Measurements from ENCODE around the gene SIL1. TPM values are rescaled to one million over a fixed set of nuclear protein-coding genes. Genes with fewer than 3 reads are reported as not detected.

The SIL1 gene
- total RNA-seq, 1 donor from 2014 or later: 41.6 TPM

- Histone ChIP-seq H3K27me3 (ENCODE audit: insufficient read depth, low read length) (no peaks in the 10 kb centered on the region), H3K9me3 (ENCODE audit: insufficient read depth, low read depth, low read length) (no peaks in the 10 kb centered on the region), H2AFZ (ENCODE audit: low read depth, low read length) (no peak overlapping the region), H3K4me3 (ENCODE audit: insufficient read depth, low read depth, low read length) (no peak overlapping the region), H4K20me1 (ENCODE audit: insufficient read depth, low read length) (peaks cover 13% of the 10 kb centered on the region), H3K4me1 (ENCODE audit: insufficient read depth, low read length) (peaks cover 6% of the 10 kb centered on the region), H3K9ac (ENCODE audit: low read length) (no peak overlapping the region), H3K36me3 (ENCODE audit: insufficient read depth, low read length) (no peaks in the 10 kb centered on the region), H3K79me2 (ENCODE audit: insufficient read depth, low read length) (no peaks in the 10 kb centered on the region), H3K27ac (ENCODE audit: low read depth, low read length) (no peak overlapping the region), H3K4me2 (ENCODE audit: low read length) (no peak overlapping the region)
- no peak for FAIRE-seq
- DNase-seq (ENCODE audit: low read depth): no peak
- no peak for TF ChIP-seq CTCF (IDR thresholded peaks at IDR 0.05; ENCODE audit: insufficient read depth, low read depth, low read length)
- TF ChIP-seq EZH2 (IDR thresholded peaks at IDR 0.05; ENCODE audit: insufficient read depth, low read length): no peak
- H3K9me3 Mint-ChIP-seq (ENCODE audit: unreplicated experiment): peaks cover 3% of the 10 kb centered on the region
- H3K36me3 Mint-ChIP-seq (ENCODE audit: low read depth, unreplicated experiment): peaks cover 6% of the 10 kb centered on the region
- H3K4me1 Mint-ChIP-seq (ENCODE audit: low read depth, unreplicated experiment): peaks cover 6% of the 10 kb centered on the region
- H3K27ac Mint-ChIP-seq (ENCODE audit: unreplicated experiment): no peak overlapping the region
- H3K4me3 Mint-ChIP-seq (ENCODE audit: unreplicated experiment): no peak overlapping the region
- H3K27me3 Mint-ChIP-seq (ENCODE audit: low read depth, unreplicated experiment): peaks cover 2% of the 10 kb centered on the region
These were observed 110.1 kb downstream of the SIL1 start for GRCh38 chr5:139088024-139088423.

- Mint-ChIP-seq H3K27ac (ENCODE audit: unreplicated experiment) (no peak overlapping the region), H3K4me1 (ENCODE audit: low read depth, unreplicated experiment) (peaks cover 9% of the 10 kb centered on the region), H3K9me3 (ENCODE audit: unreplicated experiment) (peaks cover 3% of the 10 kb centered on the region), H3K36me3 (ENCODE audit: low read depth, unreplicated experiment) (peaks cover 9% of the 10 kb centered on the region), H3K4me3 (ENCODE audit: unreplicated experiment) (no peak overlapping the region), H3K27me3 (ENCODE audit: low read depth, unreplicated experiment) (no peaks in the 10 kb centered on the region)
- H3K36me3 ChIP-seq (ENCODE audit: insufficient read depth, low read length): no peaks in the 10 kb centered on the region
- FAIRE-seq (no peak), DNase-seq (ENCODE audit: low read depth) (no peak)
- no peaks in the 10 kb centered on the region for H3K27me3 ChIP-seq (ENCODE audit: insufficient read depth, low read length)
- H2AFZ ChIP-seq (ENCODE audit: low read depth, low read length): no peak overlapping the region
- H3K79me2 ChIP-seq (ENCODE audit: insufficient read depth, low read length): no peaks in the 10 kb centered on the region
- H3K4me3 ChIP-seq (ENCODE audit: insufficient read depth, low read depth, low read length): no peak overlapping the region
- H3K9ac ChIP-seq (ENCODE audit: low read length): no peak overlapping the region
- no peaks in the 10 kb centered on the region for H3K9me3 ChIP-seq (ENCODE audit: insufficient read depth, low read depth, low read length)
- H3K4me2 ChIP-seq (ENCODE audit: low read length): no peak overlapping the region
- peaks cover 10% of the 10 kb centered on the region for H4K20me1 ChIP-seq (ENCODE audit: insufficient read depth, low read length)
- TF ChIP-seq EZH2 (IDR thresholded peaks at IDR 0.05; ENCODE audit: insufficient read depth, low read length): no peak
- no peak for TF ChIP-seq CTCF (IDR thresholded peaks at IDR 0.05; ENCODE audit: insufficient read depth, low read depth, low read length)
- peaks cover 3% of the 10 kb centered on the region for H3K4me1 ChIP-seq (ENCODE audit: insufficient read depth, low read length)
- no peak overlapping the region for H3K27ac ChIP-seq (ENCODE audit: low read depth, low read length)
These were observed 115.2 kb downstream of the SIL1 start for GRCh38 chr5:139082813-139083498.

- Mint-ChIP-seq H3K9me3 (ENCODE audit: unreplicated experiment) (peaks cover 3% of the 10 kb centered on the region), H3K36me3 (ENCODE audit: low read depth, unreplicated experiment) (peaks cover 6% of the 10 kb centered on the region), H3K4me1 (ENCODE audit: low read depth, unreplicated experiment) (peaks cover 12% of the 10 kb centered on the region), H3K4me3 (ENCODE audit: unreplicated experiment) (no peak overlapping the region), H3K27ac (ENCODE audit: unreplicated experiment) (no peak overlapping the region), H3K27me3 (ENCODE audit: low read depth, unreplicated experiment) (no peaks in the 10 kb centered on the region)
- Histone ChIP-seq H4K20me1 (ENCODE audit: insufficient read depth, low read length) (peaks cover 5% of the 10 kb centered on the region), H2AFZ (ENCODE audit: low read depth, low read length) (no peak overlapping the region), H3K36me3 (ENCODE audit: insufficient read depth, low read length) (no peaks in the 10 kb centered on the region), H3K27ac (ENCODE audit: low read depth, low read length) (no peak overlapping the region), H3K4me2 (ENCODE audit: low read length) (no peak overlapping the region), H3K4me3 (ENCODE audit: insufficient read depth, low read depth, low read length) (no peak overlapping the region), H3K79me2 (ENCODE audit: insufficient read depth, low read length) (no peaks in the 10 kb centered on the region), H3K4me1 (ENCODE audit: insufficient read depth, low read length) (no peaks in the 10 kb centered on the region), H3K9me3 (ENCODE audit: insufficient read depth, low read depth, low read length) (no peaks in the 10 kb centered on the region), H3K27me3 (ENCODE audit: insufficient read depth, low read length) (no peaks in the 10 kb centered on the region), H3K9ac (ENCODE audit: low read length) (no peak overlapping the region)
- no peak for TF ChIP-seq CTCF (IDR thresholded peaks at IDR 0.05; ENCODE audit: insufficient read depth, low read depth, low read length)
- FAIRE-seq: no peak
- DNase-seq (ENCODE audit: low read depth): no peak
These were observed 118.1 kb downstream of the SIL1 start for GRCh38 chr5:139079991-139080610.
